OCI-LY3 (cell line): ENCODE data around the gene JARID2.

Source experiments
- CTCF ChIP-seq: fragments of 200-600, 300-600 bp; sonication (generic); IDR thresholded peaks from 2 replicates; pipeline ENCODE4 v1.5.1; 2014; ENCODE audit warnings: antibody characterized with exemption, low read length, low read depth
- EZH2phosphoT487 ChIP-seq: fragments of 200-600 bp; shearing (Covaris generic); IDR thresholded peaks from 2 replicates; pipeline ENCODE4 v1.6.1; 2018; ENCODE audit warnings: antibody characterized with exemption, mixed run types, low read depth

GRCh38 chr6:15274692-15275387 is 29.0 kb downstream of the JARID2 start:
- TF ChIP-seq CTCF, result peak; percentile 26
- no peak for TF ChIP-seq EZH2phosphoT487
